ENCODE data around the gene HMG20B. TPM values are rescaled to one million over a fixed set of nuclear protein-coding genes. Genes with fewer than 3 reads are reported as not detected.

Gene HMG20B
- total RNA-seq, 1 experiment from 2014 or later: 186 TPM

GRCh38 chr19:3621689-3622088, 48.9 kb downstream of the HMG20B start:
- no peak overlapping the region for H3K27ac ChIP-seq (ENCODE audit: low read depth, low read length)
- CTCF ChIA-PET: no interaction called here
- intact Hi-C loops (cut with micrococcal nuclease): no loop called here
- no peaks in the 10 kb centered on the region for H3K9me2 ChIP-seq (ENCODE audit: insufficient read depth)
- no TSS peak for BruUV-seq (replicated peaks)
- H3K9me3 ChIP-seq (ENCODE audit: control insufficient read depth in 1 of 2, insufficient read depth in 1 of 2, low read depth in 1 of 2, low read length in 2 of 2): no peaks in the 10 kb centered on the region
- no peaks in the 10 kb centered on the region for H3K27me3 ChIP-seq (ENCODE audit: insufficient read depth, low read length)
- peaks cover 32% of the 10 kb centered on the region for H3K79me2 ChIP-seq (ENCODE audit: insufficient read depth, low read length)
- RAD21 ChIA-PET (ENCODE audit: low non-redundant PET in 1 of 2, low total read pairs in 2 of 2, uncharacterized antibody in 2 of 2, unreplicated experiment in 2 of 2): no interaction called here
- H2AFZ ChIP-seq (ENCODE audit: low read depth, low read length, poor library complexity, severe bottlenecking): no peak overlapping the region
- TF ChIP-seq FOSL1 (IDR thresholded peaks at IDR 0.05; ENCODE audit: low read depth): no peak
- POLR2A ChIA-PET: no interaction called here
- H3K36me3 ChIP-seq (ENCODE audit: control insufficient read depth in 1 of 2, insufficient read depth in 2 of 2, low read length in 2 of 2): peaks cover 0 to 5% of the 10 kb centered on the region in 2 experiments; a peak in 2 of 4 replicates
- no peak overlapping the region for H3K9ac ChIP-seq (ENCODE audit: low read length)
- no peak overlapping the region for H3K4me3 ChIP-seq (replicated peaks in 1 of 2; ENCODE audit: low read depth in 1 of 2, low read length in 2 of 2)
- H3K4me1 ChIP-seq (ENCODE audit: control insufficient read depth in 1 of 2, insufficient read depth in 2 of 2, low read length in 2 of 2): peaks cover 7 to 14% of the 10 kb centered on the region in 2 experiments; a peak in 3 of 4 replicates
- DNase-seq (ENCODE audit: low read depth, low spot score) (no peak), ATAC-seq (no peak)
- peaks cover 5% of the 10 kb centered on the region; the same call in 1 of the 2 replicates for H4K20me1 ChIP-seq (ENCODE audit: insufficient read depth)
- no peak overlapping the region for H3K4me2 ChIP-seq (ENCODE audit: low read length)

GRCh38 chr19:3622224-3622623, 49.5 kb downstream of the HMG20B start:
- Histone ChIP-seq H3K36me3 (ENCODE audit: control insufficient read depth in 1 of 2, insufficient read depth in 2 of 2, low read length in 2 of 2) (peaks cover 0 to 5% of the 10 kb centered on the region in 2 experiments; a peak in 2 of 4 replicates), H3K79me2 (ENCODE audit: insufficient read depth, low read length) (peaks cover 32% of the 10 kb centered on the region), H3K4me1 (ENCODE audit: control insufficient read depth in 1 of 2, insufficient read depth in 2 of 2, low read length in 2 of 2) (peaks cover 7 to 18% of the 10 kb centered on the region in 2 experiments; a peak in 3 of 4 replicates), H3K9me3 (ENCODE audit: control insufficient read depth in 1 of 2, insufficient read depth in 1 of 2, low read depth in 1 of 2, low read length in 2 of 2) (no peaks in the 10 kb centered on the region), H3K27me3 (ENCODE audit: insufficient read depth, low read length) (no peaks in the 10 kb centered on the region), H3K9ac (ENCODE audit: low read length) (no peak overlapping the region), H3K4me2 (ENCODE audit: low read length) (no peak overlapping the region), H3K4me3 (replicated peaks in 1 of 2; ENCODE audit: low read depth in 1 of 2, low read length in 2 of 2) (no peak overlapping the region), H2AFZ (ENCODE audit: low read depth, low read length, poor library complexity, severe bottlenecking) (no peak overlapping the region), H3K9me2 (ENCODE audit: insufficient read depth) (no peaks in the 10 kb centered on the region), H3K27ac (ENCODE audit: low read depth, low read length) (no peak overlapping the region), H4K20me1 (ENCODE audit: insufficient read depth) (peaks cover 5% of the 10 kb centered on the region; the same call in 1 of the 2 replicates)
- DNase-seq (ENCODE audit: low read depth, low spot score) (no peak), ATAC-seq (no peak)
- TF ChIP-seq FOSL1 (IDR thresholded peaks at IDR 0.05; ENCODE audit: low read depth): no peak
- TF ChIP-seq ELF1 (IDR thresholded peaks at IDR 0.05; ENCODE audit: borderline replicate concordance, low read depth): no peak
- no peak for TF ChIP-seq CEBPB (IDR thresholded peaks at IDR 0.05; ENCODE audit: low read depth)
- TF ChIP-seq JUND (IDR thresholded peaks at IDR 0.05): no peak
- no peak for TF ChIP-seq EZH2 (IDR thresholded peaks at IDR 0.05)
- no peak for TF ChIP-seq SIN3A (IDR thresholded peaks at IDR 0.05; ENCODE audit: low read depth)
- no peak for TF ChIP-seq ZFX (IDR thresholded peaks at IDR 0.05)
- TF ChIP-seq, protein P1, sequence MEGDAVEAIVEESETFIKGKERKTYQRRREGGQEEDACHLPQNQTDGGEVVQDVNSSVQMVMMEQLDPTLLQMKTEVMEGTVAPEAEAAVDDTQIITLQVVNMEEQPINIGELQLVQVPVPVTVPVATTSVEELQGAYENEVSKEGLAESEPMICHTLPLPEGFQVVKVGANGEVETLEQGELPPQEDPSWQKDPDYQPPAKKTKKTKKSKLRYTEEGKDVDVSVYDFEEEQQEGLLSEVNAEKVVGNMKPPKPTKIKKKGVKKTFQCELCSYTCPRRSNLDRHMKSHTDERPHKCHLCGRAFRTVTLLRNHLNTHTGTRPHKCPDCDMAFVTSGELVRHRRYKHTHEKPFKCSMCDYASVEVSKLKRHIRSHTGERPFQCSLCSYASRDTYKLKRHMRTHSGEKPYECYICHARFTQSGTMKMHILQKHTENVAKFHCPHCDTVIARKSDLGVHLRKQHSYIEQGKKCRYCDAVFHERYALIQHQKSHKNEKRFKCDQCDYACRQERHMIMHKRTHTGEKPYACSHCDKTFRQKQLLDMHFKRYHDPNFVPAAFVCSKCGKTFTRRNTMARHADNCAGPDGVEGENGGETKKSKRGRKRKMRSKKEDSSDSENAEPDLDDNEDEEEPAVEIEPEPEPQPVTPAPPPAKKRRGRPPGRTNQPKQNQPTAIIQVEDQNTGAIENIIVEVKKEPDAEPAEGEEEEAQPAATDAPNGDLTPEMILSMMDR (IDR thresholded peaks at IDR 0.05 in 2 of 3, conservative IDR thresholded peaks at IDR 0.05 in 1 of 3; ENCODE audit: borderline replicate concordance in 1 of 3, insufficient read depth in 1 of 3, low read depth in 2 of 3, low read length in 2 of 3): no peak
- TF ChIP-seq ZNF274 (IDR thresholded peaks at IDR 0.05; ENCODE audit: low read depth, low read length): no peak
- no peak for TF ChIP-seq RAD21 (IDR thresholded peaks at IDR 0.05; ENCODE audit: low read depth)
- TF ChIP-seq POLR2AphosphoS5 (IDR thresholded peaks at IDR 0.05; ENCODE audit: low read depth, low read length): no peak
- no peak for TF ChIP-seq EZH2phosphoT487 (IDR thresholded peaks at IDR 0.05; ENCODE audit: borderline replicate concordance)
- TF ChIP-seq POLR2A (IDR thresholded peaks at IDR 0.05; ENCODE audit: borderline replicate concordance, extremely low read depth, insufficient read depth, insufficient read length): no peak
- TF ChIP-seq, protein P2, sequence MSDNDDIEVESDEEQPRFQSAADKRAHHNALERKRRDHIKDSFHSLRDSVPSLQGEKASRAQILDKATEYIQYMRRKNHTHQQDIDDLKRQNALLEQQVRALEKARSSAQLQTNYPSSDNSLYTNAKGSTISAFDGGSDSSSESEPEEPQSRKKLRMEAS (IDR thresholded peaks at IDR 0.05): no peak
- TF ChIP-seq SP1 (IDR thresholded peaks at IDR 0.05; ENCODE audit: low read depth): no peak
- TF ChIP-seq REST (IDR thresholded peaks at IDR 0.05; ENCODE audit: low read depth): no peak
- CTCF ChIA-PET: no interaction called here
- POLR2A ChIA-PET: no interaction called here
- BruUV-seq (replicated peaks): no TSS peak
- RAD21 ChIA-PET (ENCODE audit: low non-redundant PET in 1 of 2, low total read pairs in 2 of 2, uncharacterized antibody in 2 of 2, unreplicated experiment in 2 of 2): no interaction called here
- intact Hi-C loops (cut with micrococcal nuclease): no loop called here

All from HCT116 (cell line).